M059J (cell line): ENCODE measurements around the gene EPO. TPM values are rescaled to one million over a fixed set of nuclear protein-coding genes. Genes with fewer than 3 reads are reported as not detected.
"Not testable (repeated sequence)": the region's sequence is repeated elsewhere in the genome, so short reads cannot be mapped to it uniquely, and the experiment has no call there.

ENCODE experiments used
- DNase-seq: peaks from one replicate; pipeline ENCODE4 v3.0.0-alpha.2; 2012; ENCODE audit warnings: low read depth
- total RNA-seq: library from RNA; depleted of rRNA; stranded (reverse); fragments of >200 nt; shearing (Covaris generic); gene quantifications from 2 replicates; pipeline ENCODE4 v1.2.3, GENCODE V29; 2014

Gene EPO
- total RNA-seq, 1 experiment from 2014 or later, result not detected

DNA sequence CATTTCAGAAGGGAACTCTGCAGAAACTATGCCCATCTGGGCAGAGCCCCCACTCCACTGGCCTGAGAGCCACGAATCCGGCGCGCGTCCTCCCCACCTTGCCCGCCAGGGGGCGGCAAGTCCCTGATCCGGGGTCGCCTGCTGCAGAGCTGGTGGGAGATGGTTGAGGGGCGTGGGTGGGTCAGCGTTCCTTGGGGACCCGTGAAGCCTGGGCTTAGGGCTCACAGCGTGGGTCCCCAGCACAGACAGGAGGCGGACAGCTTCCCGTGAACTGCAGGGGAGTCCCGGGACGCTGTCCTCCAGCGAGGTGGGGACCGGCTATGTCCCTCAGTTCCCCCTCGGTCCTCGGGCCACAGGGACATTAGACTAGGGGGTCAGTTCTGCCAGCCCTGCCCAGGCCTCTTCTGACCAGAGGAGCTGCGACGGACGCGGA is 14.9 kb upstream of the EPO start:
- DNase-seq, result peak; percentile 67

DNA sequence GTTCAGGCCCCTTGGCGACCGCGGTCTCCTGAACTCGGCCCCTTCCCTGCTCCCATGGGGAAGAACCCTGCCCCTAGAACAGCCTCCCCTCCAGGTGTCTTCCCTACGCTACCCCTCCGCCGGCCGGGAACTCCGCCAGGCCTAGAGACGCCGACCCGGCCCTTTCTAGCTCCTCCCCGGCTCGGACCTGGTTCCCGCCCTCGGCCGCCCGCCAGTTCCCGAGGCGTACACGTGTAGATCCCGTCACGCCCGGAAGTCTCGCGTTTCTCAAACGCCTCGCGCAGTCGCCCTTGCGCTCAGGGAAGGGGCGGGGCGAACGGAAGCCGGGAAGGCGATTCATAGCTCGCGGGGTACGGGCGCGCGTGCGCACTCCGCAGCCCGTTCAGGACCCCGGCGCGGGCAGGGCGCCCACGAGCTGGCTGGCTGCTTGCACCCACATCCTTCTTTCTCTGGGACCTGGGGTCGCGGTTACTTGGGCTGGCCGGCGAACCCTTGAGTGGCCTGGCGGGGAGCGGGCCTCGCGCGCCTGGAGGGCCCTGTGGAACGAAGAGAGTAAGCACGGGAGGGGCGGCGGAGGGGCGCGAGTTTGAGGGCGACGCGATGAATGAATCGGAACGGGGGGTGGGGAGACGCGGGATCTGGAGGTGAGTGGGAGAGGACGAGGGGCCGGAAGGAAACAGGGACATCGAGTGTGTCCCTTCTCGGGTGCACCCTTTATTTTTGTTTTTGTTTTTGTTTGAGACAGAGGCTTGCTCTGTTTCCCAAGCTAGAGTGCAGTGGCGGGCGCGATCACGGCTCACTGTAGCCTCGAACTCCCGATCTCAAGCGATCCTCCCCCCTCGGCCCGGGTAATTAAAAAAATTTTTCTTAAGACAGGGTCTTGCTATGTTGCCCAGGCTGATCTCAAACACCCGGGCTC is 14.3 kb upstream of the EPO start, which contains the start of gene POP7:
Gene POP7, plus strand, starts transcription at position 369 of the 919 bp plus-strand sequence. CDS start 710 bp downstream, outside the sequence.
- DNase-seq, result peak; percentile 97

DNA sequence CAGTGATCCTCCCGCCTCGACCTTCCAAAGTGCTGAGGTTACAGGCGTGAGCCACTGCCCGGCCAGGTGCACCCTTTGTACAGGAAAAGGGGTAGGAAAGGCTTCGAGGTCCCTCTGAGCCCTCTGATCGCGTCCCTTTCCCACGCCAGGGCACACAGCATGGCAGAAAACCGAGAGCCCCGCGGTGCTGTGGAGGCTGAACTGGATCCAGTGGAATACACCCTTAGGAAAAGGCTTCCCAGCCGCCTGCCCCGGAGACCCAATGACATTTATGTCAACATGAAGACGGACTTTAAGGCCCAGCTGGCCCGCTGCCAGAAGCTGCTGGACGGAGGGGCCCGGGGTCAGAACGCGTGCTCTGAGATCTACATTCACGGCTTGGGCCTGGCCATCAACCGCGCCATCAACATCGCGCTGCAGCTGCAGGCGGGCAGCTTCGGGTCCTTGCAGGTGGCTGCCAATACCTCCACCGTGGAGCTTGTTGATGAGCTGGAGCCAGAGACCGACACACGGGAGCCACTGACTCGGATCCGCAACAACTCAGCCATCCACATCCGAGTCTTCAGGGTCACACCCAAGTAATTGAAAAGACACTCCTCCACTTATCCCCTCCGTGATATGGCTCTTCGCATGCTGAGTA is 13.5 kb upstream of the EPO start:
- no peak for DNase-seq

DNA sequence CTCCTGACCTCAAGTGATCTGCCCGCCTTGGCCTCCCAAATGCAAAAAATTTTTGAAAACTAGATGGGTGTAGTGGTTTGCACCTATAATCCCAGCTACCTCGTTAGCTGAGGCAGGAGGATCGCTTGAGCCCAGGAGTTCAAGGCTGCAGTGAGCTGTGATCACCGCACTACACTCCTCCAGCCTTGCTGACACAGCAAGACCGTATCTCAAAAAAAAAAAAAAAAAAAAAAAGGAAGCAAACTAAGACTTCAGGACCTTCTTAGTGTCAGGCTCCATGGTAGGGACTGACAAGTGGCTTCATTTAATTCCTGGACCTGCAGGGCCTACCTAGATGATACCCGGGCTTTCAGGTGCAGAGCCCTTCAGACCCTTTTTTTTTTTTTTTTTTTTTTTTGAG is 11.9 kb upstream of the EPO start:
- no peak for DNase-seq

DNA sequence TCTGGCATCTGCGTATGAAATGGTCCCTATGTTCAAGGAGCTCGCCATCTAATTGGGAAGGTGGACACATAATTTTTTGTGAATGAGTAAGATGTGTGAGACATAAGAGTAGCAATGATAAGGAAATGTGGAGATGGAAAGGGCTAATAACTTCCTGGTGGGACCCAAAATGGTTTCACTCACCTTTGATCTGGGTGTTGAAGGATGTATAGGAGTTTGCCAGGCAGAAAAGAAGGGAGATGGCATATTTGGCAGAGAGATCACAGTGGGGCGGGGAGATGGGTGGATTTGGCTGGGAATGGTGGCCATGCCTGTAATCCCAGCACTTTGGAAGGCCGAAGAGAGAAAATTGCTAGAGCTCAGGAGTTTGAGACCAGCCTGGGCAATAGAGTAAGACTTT is 9.8 kb upstream of the EPO start:
- no peak for DNase-seq

DNA sequence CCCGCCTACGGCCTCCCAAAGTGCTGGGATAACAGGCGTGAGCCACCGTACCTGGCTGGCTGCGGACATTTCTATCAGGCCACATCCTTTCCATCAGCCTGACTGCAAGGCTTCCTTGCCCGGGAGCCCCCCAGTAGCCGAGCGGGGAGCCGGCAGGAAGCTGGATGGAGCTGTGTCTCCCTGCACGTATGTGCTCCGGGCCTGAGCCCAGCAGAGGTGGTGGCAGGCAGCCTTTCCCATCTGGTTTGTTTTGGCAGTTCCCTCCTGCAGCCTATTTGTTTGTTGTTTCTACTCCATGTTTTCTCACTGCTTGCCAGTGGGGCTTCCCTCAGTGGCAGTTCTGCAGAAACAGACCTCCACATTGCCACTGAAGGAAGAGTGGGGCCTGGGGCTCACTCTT is 8.9 kb upstream of the EPO start:
- no peak for DNase-seq

DNA sequence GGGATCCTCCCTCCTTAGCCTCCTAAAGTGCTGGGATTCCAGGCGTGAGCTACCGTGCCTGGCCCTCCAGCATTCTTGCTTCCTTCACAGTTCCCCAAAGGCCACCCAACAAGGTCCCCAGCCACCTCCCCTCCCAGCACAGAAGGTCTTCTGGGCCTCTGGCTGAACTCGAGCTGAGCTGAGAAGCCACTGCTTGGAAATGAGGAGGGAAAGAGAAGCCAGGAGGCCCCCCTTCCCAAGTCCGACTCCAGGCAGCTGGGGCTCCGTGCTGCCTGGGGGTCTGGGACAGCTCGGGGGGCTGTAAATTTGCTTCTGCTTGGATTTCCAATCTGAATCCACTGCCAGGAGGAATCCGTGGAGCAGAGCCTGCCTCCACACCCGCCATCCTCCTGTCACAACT is 5.5 kb upstream of the EPO start:
- DNase-seq, result no peak

DNA sequence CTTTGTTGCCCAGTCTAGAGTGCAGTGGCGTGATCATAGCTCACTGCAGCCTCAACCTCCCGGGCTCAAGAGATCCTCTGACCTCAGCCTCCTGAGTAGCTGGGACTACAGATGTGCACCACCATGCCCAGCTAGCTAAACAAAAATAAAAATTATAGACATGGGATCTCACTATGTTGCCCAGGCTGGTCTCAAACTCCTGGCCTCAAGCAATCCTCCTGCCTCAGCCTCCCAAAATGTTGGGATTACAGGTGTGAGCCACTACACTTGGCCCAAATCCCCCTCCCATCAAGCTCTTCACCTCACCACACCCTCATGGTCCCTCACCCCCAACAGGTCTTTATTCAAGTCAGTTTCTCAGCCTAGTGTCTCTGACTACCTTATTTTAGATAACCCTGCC is 3.2 kb upstream of the EPO start:
- DNase-seq, result not testable (repeated sequence)

DNA sequence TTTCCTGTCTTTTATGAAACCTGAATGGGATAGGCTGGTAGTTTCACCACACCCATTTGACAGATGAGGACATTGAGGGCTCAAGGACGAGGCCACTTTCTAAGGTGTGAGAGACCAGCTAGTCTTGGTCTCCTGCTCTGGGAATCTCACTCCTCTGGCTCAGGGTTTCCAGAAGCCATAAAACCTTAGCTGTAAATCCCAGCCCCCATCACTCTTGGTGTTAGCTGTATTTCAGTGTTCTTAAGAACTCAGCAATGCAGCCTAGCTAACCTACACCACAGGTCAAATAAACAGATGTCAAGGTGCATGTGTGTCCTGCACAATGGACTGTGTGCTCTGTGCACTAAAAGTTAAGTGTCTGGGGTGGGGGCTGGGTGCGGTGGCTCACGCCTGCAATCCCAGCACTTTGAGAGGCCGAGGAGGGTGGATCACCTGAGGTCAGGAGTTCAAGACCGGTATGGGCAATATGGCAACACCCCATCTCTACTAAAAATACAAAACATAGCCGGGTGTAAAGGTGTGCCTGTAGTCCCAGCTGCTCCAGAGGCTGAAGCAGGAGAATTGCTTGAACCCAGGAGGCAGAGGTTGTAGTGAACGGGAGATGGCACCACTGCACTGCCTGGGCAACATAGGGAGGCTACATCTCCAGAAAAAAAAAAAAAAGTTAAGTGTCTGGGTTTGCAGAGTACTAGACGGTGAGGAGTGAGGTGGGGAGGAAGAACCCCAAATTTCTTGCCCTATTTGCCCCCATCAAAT is 567 bp upstream of the EPO start:
- DNase-seq, result peak; percentile 50

DNA sequence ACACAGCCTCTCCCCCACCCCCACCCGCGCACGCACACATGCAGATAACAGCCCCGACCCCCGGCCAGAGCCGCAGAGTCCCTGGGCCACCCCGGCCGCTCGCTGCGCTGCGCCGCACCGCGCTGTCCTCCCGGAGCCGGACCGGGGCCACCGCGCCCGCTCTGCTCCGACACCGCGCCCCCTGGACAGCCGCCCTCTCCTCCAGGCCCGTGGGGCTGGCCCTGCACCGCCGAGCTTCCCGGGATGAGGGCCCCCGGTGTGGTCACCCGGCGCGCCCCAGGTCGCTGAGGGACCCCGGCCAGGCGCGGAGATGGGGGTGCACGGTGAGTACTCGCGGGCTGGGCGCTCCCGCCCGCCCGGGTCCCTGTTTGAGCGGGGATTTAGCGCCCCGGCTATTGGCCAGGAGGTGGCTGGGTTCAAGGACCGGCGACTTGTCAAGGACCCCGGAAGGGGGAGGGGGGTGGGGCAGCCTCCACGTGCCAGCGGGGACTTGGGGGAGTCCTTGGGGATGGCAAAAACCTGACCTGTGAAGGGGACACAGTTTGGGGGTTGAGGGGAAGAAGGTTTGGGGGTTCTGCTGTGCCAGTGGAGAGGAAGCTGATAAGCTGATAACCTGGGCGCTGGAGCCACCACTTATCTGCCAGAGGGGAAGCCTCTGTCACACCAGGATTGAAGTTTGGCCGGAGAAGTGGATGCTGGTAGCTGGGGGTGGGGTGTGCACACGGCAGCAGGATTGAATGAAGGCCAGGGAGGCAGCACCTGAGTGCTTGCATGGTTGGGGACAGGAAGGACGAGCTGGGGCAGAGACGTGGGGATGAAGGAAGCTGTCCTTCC is 620 bp downstream of the EPO start:
- DNase-seq, result no peak

DNA sequence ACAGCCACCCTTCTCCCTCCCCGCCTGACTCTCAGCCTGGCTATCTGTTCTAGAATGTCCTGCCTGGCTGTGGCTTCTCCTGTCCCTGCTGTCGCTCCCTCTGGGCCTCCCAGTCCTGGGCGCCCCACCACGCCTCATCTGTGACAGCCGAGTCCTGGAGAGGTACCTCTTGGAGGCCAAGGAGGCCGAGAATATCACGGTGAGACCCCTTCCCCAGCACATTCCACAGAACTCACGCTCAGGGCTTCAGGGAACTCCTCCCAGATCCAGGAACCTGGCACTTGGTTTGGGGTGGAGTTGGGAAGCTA is 1.2 kb downstream of the EPO start:
- no peak for DNase-seq

DNA sequence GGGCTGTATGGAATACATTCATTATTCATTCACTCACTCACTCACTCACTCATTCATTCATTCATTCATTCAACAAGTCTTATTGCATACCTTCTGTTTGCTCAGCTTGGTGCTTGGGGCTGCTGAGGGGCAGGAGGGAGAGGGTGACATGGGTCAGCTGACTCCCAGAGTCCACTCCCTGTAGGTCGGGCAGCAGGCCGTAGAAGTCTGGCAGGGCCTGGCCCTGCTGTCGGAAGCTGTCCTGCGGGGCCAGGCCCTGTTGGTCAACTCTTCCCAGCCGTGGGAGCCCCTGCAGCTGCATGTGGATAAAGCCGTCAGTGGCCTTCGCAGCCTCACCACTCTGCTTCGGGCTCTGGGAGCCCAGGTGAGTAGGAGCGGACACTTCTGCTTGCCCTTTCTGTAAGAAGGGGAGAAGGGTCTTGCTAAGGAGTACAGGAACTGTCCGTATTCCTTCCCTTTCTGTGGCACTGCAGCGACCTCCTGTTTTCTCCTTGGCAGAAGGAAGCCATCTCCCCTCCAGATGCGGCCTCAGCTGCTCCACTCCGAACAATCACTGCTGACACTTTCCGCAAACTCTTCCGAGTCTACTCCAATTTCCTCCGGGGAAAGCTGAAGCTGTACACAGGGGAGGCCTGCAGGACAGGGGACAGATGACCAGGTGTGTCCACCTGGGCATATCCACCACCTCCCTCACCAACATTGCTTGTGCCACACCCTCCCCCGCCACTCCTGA is 2.4 kb downstream of the EPO start:
- no peak for DNase-seq

DNA sequence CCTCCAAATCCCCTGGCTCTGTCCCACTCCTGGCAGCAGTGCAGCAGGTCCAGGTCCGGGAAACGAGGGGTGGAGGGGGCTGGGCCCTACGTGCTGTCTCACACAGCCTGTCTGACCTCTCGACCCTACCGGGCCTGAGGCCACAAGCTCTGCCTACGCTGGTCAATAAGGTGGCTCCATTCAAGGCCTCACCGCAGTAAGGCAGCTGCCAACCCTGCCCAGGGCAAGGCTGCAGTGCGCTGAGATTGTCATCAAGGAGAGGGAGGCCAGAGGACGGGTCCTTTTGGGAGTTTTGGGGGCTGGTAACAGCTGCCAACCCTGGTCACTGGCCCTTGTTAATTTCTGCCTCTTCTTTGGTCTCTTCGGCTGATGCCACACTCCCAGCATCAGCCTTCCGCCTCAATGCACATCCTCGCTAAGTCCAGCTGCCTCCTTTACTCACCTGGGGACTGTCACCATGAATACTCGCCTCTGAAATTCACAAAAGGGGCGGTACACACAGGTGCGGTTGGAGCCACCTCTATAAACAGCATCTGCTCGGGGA is 3.5 kb downstream of the EPO start:
- DNase-seq, result no peak

DNA sequence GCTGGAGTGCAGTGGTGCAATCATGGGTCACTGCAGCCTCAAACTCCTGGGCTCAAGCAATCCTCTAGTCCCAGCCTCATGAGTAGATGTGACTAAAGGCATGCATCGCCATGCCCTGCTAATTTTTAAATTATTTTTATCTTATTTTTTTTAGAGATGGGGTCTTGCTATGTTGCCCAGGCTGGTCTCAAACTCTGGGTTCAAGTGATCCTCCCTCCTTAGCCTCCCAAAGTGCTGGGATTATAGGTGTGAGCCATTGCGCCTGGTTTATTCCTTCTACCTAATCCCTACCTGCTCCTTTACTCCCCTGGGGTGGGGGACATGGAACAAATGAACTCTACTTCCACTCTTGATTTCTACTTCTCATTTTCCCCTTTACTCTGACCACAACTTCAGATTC is 4.1 kb downstream of the EPO start:
- DNase-seq, result not testable (repeated sequence)

DNA sequence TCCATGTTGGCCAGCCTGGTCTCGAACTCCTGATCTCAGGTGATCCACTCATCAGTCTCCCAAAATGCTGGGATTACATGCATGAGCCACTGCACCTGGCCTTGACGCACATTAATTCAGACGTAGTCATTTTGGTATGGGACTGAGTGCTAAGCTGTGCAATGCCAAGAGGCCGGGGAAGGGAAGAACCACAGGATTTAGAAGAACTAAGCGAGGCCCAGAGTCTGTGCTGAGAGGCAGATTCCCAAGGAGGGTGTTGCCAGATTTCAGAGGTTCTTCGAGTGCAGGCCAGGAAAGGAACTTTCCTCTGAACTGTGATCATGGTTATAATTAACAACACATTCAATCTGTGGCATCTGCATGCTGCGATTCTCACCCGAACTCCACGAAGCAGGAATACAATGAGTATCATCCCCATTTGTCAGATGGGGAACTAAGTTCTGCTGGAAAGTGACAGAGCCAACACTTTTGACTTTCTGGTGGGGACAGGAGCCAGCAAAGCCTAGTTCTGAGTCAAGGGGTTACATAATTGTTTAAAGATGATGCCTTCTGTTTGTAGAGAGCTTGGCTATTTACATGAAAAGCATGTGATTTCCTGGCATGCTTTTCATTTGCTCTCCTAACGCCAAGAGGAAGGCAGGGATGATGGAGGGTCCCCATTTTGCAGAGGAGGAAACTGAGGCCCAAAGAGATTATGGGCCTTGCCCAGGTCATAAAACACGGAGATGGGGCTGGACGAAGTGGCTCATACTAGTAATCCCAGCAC is 6.9 kb downstream of the EPO start:
- DNase-seq, result peak; percentile 24

DNA sequence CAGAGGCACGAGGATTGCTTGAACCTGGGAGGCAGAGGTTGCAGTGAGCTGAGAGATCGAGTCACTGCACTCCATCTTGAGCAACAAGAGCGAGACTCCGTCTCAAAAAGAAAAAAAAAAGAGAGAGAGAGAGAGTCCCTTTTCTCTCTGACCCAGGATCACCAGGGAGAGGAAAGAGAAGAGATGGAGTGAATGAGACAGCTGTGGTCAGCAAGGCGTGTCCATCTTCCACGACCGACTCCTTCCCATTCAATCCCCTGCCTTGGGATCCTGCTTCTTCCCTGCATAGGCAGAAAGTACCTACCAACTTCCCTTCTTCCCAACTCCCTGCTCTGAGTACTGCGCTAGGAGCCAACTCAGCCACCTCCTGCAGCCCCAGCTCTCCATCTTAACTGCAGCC is 7.9 kb downstream of the EPO start:
- no peak for DNase-seq

DNA sequence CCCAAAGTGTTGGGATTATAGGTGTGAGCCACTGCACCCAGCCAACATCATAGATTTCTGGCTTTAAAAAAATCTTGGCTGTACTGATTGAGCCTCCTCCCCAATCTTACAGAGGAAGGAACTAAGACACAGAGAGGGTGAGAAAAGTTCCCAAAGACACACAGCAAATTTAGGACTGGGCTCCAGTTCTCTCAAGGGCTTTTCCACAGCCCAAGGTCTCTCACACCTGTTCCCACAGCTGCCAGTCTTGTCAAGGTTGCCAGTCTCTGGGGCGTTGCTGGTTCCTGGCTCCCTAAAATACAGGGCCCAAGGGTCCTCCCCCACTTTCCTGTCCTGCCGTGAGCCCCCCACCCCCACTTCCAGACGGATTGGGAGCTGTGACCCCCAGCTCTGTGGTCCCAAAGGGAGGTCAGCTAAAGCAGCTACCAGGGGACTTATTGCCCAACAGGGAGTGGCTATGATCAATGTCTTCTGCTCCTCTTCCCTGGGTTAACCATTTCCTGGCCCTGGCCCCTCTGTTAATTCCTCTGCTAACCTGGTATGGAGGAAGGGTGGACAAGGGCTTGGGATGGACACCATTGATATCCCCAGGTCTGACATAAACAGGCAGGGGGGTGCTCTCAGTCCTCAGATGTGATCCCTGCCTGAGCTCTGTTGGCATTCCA is 10.0 kb downstream of the EPO start:
- DNase-seq, result no peak

DNA sequence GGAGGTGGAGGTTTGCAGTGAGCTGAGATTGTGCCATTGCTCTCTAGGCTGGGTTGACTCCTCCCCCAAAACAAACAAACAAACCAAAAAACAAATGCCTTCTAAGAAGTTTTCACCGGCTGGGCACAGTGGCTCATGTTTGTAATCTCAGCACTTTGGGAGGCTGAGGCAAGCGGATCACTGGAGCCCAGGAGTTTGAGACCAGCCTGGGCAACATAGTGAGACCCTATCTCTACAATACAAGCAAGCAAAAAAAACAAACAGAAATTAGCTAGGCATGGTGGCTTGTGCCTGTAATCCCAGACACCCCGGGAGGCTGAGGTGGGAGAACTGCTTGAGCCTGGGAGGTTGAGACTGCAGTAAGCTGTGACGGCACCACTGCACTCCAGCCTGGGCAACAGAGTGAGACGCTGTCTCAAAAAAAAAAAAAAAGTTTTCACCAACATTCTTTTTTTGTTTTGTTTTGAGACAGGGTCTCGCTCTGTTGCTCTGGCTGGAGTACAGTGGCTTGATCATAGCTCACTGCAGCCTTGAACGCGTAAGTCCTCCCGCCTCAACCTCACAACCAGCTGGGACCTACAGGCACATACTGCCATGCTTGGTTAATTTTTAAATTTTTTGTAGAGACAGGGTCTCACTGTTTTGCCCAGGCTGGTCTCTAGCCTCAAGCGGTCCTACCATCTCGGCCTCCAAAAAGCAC is 11.8 kb downstream of the EPO start:
- no peak for DNase-seq

DNA sequence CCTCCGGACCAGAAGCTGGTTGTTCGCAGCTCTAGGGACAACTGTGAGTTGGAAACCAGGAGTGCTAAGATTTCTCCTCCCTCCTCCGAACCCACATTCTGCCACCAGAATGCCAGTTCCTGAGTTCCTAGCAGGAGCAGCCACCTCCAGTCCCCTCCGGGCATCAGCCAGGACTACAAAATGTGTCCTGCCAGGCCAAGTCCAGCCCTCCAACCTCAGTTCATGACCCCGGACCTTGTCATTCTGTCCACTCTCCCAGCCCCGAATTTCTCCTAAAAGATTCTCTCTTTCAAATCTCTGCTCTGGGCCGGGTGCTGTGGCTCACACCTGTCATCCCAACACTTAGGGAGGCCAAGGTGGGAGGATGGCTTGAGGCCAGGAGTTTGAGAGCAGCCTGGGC is 15.5 kb downstream of the EPO start:
- no peak for DNase-seq
